HG03457 (cell line): ENCODE measurements around the gene FRMPD1.

ENCODE experiments used
- ATAC-seq: cut with Tn5 transposase; IDR thresholded peaks from one replicate; pipeline ENCODE4 v1.9.1; 2021; ENCODE audit warnings: moderate number of reproducible peaks; ENCODE audit not compliant: unreplicated experiment

FRMPD1 gene

GRCh38 chr9:37769995-37770394, 119.2 kb downstream of the FRMPD1 start:
- no peak for ATAC-seq

- no peak for ATAC-seq
Measured at GRCh38 chr9:37775216-37775919, 124.6 kb downstream of the FRMPD1 start.

GRCh38 chr9:37776328-37776727, 125.6 kb downstream of the FRMPD1 start:
- ATAC-seq = no peak

GRCh38 chr9:37778534-37778933, 127.8 kb downstream of the FRMPD1 start:
- ATAC-seq = no peak

- ATAC-seq = no peak
Measured at GRCh38 chr9:37784291-37784615, 133.5 kb downstream of the FRMPD1 start.

GRCh38 chr9:37784616-37785483, 134.1 kb downstream of the FRMPD1 start, which contains the start of gene EXOSC3:
Gene EXOSC3, minus strand, starts transcription at chr9:37785064. Its CDS starts 20 bp downstream, at chr9:37785044.
- ATAC-seq = peak; percentile 87

GRCh38 chr9:37787059-37787458, 136.3 kb downstream of the FRMPD1 start:
- ATAC-seq = no peak

GRCh38 chr9:37788332-37788731, 137.6 kb downstream of the FRMPD1 start:
- ATAC-seq = no peak

GRCh38 chr9:37790096-37790495, 139.3 kb downstream of the FRMPD1 start:
- no peak for ATAC-seq

- no peak for ATAC-seq
Measured at GRCh38 chr9:37792122-37792521, 141.4 kb downstream of the FRMPD1 start.

- no peak for ATAC-seq
Measured at GRCh38 chr9:37796232-37796631, 145.5 kb downstream of the FRMPD1 start.
